Measurements from ENCODE around the gene RBFOX2.
"Not testable (repeated sequence)": the region's sequence is repeated elsewhere in the genome, so short reads cannot be mapped to it uniquely, and the experiment has no call there.

The RBFOX2 gene

DNA sequence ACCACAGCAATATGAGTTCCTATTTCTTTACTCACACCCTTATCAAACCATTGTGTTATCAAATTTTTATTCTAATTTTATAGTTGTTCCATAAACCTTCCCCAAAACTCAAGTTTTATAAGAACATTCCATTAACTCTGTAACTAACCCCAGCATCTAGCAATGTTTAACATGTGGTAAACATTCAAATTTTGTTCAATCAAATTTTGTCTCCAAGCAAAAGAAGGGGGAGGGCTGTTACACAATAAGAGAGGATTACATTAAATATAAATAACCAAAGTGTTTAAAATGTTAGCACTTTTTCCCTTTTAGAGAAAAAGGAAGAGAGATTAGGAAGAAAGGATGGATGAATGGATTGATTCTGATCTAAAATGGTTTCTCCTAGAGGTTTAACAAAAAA is 20.5 kb downstream of the RBFOX2 start:
- no peak for DNase-seq

DNA sequence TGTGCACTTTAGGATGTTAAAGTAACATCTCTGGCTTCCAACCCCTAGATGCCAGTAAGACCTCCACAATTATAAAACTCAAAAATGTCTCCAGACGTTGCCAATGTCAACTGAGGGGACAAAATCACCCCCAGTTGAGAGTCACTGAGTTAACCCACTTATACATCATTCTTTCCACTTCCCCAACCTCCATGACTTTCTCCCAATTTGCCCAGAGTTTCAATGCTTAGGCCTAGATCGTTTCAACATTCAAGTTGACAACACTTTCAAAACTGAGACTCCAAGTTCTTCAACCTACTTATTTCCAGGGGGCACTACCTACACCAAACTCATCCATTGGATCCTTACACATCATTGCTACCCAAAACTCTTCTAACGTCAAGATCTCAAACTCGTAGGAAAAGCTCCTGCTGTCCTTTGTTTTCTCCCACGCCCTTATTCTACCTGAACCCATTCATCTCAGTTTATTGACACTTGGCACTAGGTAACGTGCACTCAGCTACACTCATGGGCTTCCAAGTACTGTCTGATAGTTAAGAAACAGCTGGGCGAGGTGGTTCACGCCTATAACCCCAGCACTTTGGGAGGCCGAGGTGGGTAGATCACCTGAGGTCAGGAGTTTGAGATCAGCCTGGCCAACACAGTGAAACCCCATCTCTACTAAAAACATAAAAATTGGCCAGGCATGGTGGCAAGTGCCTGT is 24.5 kb downstream of the RBFOX2 start:
- no peak for DNase-seq

DNA sequence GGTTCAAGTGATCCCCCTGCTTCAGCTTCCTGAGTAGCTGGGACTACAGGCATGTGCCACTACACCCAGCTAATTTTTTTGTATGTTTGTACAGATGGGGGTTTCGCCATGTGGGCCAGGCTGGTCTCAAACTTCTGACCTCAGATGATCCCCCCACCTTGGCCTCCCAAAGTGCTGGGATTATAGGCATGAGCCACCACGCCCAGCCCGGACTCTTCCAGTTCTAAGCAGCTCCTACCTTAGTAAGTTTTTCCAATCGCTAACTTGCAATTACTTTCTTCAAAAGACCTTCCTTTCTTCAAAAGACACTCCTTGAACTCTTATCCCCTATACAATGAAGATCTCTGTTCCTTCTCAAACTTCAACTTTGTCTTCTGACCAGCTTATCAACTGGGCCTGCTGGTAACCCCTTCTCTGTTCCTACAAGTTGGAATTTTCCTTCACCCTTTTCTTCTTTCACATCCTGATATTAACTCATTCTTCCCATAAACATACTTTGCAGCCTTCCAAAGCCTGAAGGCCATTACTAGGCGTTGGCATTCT is 25.8 kb downstream of the RBFOX2 start:
- no peak for DNase-seq

DNA sequence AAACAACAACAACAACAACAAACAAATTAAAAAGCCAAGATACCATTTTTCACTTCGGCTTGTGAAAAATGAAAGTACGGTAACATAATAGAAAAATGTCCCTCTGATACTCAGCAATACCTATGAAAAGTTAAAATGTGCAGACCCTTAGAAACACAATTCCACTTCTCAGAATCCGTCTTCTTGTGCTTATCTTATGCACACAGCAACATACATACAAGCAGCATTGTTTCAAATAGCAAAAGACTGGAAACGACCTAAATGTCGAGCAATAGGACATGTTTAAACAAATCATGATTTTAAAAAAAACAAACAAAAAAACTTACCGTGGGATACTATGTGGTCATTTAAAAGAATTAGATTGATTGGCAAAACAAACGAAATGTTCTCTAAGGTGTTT is 26.5 kb downstream of the RBFOX2 start:
- no peak for DNase-seq

DNA sequence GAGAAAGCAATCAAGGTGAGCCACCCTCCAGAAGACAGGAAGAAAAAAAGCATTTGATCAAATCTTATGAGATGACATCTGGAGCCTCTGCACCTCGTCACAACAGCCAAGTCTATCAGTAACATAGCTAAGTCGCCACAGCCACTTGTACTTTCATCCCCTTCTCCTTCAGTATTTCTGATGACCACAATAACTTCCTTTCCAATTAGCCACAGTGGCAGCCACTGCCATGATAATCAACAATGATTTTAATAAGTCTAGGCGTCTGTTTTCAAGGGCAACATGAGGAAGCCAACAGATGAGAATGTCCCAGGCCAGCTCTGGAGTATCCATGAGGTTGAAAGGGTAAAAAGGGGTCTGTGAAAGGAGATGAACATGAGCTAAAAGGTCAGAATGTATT is 29.9 kb downstream of the RBFOX2 start:
- DNase-seq, result no peak

DNA sequence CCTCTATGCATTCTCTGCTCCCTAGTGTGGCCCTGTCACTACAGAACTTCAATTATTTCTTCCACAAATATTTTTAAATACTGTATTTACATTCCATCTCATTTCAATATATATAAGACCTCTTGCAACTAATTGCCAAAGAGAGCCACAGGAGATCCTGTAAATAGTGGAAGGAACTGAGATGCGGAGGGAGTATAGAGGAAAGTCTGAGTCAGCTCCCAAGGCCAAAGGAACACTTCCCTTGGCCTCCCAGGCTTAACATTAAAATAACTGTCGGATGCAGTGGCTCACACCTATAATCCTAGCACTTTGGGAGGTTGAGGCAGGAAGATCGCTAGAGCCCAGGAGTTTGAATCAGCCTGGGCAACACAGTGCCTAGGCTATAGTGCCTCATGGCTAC is 31.2 kb downstream of the RBFOX2 start:
- no peak for DNase-seq

DNA sequence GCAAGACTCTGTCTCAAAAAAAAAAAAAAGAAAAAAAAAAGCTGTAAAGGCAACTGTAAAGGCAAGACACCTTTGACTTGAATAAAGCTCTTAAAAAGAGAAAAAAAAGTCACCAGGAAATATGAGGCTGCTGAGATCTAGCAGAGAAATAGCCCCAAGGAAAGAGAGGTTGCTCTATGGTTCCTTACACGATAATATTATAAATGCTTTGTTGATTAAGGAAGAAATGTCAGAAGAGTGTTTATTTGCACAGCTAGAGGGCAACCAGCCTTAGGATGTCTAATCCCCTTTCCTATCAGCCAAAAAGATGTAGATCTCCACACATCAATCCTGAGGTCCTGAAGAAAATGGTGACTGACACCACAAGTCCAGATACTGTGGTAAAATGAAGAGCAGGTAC is 32.0 kb downstream of the RBFOX2 start:
- no peak for DNase-seq

DNA sequence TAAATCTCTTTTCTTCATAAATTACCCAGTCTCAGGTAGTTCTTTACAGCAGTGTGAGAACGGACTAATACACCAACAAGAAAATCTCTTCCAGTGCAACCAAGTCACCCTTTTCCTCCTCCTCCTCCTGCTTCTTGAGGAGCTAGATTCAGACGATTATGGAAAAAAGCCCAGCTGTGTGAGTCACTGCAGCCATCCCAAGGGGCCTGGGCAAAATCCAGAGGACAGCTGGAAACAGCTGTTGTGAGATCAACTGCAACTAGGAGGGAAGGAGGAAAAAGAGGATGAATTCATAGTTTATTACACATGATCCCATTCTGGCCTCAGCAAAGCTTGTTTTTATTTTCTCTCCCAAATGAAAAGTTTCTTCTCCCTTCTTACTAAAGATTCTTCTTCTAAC is 32.9 kb downstream of the RBFOX2 start:
- DNase-seq, result no peak

DNA sequence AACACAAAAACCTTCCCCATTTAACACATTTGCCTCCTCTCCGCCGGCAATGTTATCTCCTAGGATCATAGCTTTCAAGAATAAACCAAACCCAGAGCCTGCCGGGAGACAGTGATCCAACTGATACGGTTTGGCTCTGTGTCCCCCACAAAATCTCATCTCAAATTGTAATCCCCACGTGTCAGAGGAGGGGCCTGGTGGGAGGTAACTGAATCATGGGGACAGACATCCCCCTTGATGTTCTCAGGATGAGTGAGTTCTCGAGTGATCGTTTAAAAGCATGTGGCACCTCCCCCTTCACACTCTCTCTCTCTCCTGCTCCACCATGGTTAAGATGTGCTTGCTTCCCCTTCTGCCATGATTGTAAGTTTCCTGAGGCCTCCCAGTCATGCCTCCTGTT is 33.3 kb downstream of the RBFOX2 start:
- DNase-seq, result no peak

DNA sequence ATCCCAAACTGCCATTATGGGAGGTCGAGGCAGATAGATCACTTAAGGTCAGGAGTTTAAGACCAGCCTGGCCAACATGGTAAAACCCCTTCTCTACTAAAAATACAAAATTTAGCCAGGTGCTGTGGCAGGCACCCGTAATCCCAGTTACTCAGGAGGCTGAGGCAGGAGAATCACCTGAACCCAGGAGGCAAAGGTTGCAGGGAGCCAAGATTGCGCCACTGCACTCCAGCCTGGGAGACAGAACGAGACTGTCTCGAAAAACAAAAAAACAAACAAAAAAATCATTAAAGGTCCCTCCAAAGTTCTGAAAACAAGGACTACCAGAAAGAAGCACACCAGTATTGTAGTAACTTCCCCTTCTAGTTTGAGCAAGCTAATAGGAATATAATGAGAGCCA is 34.9 kb downstream of the RBFOX2 start:
- not testable (repeated sequence) for DNase-seq

DNA sequence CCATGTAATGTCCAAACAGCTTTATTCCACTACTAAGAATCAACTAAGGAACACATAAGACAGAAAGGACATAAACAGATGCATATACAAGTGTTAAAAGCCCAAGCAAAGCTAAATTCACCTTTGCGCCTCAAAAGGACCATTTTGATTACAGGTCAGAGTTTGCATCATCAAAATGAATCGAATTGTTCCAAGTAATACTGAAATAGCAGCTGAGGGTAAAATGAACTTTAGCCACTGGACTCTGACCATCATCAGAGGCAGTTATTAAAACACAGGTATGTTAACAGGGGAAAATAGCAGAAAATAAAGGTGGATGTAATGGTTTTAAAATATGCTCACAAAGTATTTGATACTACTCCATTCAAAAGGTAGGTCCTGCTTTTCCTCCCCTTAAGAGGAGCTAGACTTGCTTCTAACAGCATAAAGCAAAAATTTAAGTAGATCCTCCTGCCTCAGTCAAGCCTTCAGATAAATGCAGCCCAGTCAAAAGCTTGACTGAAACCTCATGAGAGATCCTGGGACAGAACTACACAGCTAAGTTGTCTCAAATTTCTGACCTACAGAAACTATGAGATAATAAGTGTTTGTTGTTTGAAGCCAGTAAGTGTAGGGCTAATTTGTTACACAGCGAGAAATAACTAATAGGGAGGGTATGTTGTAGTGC is 35.4 kb downstream of the RBFOX2 start:
- DNase-seq, result no peak

DNA sequence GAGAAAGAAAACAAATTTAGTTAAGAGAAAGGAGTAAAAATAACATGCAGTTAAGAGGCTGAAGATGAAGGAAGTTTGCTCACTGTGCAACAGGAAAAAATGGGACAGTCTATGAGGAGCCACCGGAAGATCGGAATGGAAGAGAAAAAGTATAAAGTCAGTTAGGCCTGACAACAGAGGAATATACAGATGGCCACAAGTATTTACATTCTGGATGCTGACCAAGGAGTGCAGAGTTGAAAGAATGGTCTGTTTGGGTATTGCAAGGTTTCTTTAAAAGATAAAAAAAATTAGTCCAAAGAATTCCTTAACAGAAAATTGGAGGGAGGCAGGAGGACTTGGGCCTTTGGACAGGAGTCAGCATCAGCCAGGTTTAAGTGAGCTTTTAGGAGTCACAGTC is 37.5 kb downstream of the RBFOX2 start:
- no peak for DNase-seq

DNA sequence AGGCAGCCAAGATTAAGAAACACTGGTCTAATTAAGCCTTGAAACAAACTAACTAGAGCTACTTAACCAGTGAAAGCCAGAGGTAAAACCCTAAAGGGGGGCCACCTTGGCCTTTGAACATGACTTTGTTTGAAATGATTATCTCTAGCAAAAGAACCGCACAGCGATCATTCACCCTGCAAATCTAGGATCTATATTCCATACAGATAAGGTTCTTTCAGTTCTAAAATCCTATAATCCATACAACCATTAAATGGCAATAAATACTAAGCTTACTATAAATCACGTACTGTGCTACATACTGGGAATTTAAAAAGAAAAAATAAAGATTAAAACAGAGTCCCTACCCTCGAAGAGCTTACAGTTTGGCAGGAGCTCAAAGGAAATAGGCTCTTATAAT is 40.6 kb downstream of the RBFOX2 start:
- DNase-seq, result no peak

DNA sequence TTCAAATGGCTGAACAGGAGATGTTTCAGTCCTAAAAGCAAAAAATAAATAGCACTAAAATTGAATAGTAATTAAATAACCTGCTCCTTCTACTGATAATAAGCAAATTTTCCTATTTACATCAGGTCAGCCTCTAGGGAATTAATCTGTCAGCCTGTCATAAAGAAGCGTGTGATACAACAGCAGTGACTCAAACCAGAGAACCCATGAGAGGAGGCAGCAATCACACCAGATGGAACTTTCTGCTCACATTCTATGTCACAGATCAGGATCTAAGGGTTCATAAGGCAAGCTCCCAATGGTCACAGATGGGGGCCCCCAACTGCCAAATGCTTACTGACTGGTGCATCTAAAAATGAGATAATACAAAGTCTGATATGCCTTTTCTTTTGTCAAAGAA is 41.1 kb downstream of the RBFOX2 start:
- no peak for DNase-seq

DNA sequence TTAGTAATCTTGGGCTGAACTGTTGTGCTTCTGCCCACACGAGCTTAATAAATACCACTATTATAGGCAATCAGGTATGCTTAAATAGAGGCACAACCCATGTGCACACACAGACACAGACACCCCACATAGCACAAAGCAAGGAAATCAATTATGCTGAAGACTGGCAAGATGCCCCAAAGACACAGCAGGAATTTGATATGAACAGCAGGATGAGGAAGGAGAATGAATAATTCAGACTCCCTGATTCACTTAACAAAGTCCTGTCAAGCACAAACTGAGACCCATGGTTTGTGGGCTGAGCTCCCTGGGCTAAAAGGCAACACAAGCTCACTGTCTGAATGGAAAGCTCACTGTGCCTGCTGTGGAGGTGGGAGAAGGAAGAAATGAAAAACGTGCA is 42.5 kb downstream of the RBFOX2 start:
- no peak for DNase-seq

DNA sequence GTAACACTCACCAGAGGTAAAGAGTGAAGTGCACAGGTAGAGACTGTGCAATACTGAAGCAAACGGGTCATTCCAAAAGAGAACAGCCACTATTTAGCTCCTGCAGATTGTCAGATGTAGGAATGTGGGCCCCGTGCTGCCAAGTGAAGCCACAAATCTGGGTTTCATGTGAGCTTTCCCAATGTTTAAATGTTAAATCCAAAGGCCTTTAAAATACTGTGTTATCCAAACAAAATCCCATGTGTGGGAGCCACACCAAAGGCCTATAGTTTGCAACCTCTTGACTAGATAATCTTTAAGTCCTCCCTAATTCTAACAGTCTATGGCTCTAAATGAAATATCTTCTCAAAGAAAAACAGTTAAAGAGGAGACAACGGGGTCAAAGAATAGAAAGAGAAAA is 43.3 kb downstream of the RBFOX2 start:
- no peak for DNase-seq

DNA sequence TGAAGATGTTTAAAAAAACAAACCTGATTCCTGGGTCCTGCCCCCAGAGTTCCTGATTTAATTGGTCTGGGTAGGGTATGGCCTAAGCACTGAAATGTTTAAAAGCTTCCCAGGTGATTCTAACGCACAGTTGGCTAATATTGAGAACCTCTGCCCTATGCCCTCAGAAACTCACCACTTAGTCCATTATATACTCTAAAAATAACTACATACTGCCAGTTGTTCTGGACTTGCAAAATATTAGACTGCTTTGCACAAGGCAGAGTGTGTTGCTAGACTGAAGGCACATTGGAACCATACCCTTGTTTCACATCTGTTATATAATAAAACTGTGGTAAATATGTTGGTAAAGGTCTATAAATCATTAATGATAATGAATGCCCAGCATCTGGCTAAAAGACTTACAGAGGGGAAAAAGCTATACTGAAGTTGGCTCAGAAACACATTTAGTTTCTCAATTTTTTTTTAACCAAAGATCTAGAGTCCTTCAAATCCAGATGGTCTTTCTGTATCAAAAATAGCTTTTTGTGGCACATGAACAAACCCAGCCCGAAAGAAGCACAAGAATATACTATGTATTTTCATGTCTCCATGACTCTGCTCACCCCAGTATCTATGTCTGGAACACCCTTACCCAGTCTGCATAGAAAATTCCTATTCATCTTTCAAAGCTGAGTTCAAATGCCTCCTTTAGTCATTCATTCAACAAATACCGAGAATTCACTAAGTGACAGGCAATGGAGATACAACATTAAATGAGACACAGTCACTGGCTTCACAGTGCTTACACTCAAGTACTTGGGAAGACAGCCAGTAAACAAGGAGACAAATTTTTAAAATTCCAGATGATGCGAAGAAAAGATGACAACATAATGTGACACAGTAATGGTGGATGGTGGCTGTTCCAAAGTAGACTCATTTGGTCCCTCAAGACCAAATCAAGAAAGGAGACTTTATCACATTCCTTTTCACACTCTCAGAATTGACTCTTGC is 44.1 kb downstream of the RBFOX2 start:
- no peak for DNase-seq

DNA sequence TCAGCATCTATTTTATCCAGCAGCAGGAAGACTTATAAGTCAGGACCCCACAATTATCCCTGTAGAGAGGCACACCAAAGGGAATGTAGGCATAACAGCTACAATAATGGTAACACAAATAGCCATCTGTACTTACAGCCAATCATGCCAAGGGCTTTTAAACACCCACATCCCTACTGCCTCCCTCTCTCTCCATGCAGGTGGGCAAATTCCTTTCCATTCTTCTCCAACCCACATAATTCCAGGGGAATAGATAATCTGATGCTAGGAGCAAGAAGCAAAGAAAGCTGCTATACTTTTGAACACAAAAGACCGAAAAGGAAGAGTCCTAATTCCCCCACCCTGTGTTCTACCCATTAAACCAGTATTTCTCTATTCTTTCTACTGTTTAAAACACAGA is 46.7 kb downstream of the RBFOX2 start:
- DNase-seq, result no peak

DNA sequence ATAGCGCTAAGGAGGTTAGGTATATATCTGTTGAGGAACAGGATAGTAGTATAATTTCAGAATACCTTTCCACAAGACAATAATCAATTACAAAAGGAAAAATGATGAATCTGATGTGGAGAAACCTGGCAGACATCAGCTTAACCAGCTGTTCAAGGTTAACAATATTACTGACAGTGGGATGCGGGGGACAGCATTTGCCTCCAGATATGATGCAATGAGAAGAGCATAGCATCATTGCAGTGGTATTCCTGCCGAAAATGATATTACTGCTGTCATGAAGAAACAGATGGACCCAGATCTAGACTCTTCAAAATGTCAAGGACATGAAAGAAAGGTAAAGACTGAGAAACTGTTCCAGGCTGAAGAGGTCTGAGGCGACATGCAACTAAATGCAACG is 49.7 kb downstream of the RBFOX2 start:
- DNase-seq, result no peak

DNA sequence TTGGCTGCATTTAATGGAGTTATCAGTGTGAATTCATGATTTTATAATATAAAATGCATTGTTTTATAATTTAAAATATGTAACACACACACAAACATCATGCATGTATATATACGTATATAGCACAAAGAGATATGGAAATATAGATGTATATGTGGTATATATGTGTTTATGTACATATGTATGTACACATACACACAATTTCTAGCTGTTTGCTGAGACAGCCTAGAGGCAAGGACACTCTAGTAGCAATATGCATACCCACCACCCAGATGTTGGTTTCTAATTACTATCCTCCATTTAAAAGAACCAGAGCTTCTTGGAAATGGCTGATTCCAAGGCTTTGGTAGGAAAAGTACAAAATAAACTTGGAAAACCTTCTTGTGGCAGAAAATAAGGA is 50.4 kb downstream of the RBFOX2 start:
- no peak for DNase-seq

DNA sequence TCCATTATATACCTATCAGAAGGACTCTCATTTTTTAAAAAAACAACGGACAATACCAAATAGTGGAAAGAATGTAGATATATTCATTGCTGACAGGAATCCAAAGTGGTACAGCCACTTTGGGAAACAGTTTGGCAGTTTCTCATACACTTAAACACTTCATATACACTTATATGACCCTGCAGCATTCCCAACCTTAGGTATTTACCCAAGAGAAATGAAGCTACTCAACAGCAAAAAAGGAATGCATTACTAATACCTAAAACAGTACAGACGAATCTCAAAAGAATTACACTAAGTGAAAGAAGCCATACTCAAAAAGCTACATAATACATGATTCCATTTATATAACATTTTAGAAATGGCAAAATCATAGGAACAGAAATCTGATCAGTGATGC is 51.5 kb downstream of the RBFOX2 start:
- DNase-seq, result no peak

DNA sequence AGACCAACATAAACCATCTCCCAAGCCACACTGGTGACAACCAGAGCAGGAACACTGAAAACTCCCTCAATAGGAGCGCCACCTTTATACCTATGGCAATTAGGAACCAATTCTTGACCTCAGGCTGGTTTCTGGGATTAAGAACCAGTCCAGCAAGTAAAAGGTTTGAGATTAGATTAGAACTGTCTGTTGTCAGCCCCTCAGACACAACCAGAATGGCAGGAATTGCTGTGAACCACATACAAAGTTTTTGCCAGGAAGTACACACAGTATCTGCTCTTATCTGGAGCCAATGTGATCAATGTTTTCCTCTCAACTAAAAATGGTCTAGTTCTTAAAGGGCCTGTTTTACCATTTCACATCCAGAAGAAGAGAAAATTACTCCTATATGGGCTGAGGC is 55.2 kb downstream of the RBFOX2 start:
- no peak for DNase-seq

DNA sequence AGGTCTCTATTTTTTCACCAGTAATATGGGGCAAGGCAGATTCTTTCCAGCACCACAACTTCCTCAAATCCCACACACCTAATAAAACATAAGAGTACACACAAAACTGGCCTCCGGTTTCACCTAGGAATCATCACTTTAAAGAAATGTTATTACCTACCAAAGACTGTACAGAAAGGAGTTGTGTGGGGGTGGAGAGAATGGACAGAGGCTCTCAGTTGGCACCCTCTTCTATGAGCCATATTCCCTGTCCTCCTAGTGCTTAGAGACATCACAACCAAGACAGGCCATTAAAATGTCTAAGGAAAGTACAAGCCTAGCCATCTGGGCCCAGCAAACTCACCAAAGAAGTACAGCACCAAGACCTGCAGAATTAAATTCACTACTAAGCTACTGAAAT is 56.1 kb downstream of the RBFOX2 start:
- no peak for DNase-seq
